Body of pancreas (tissue), 4 donors: ENCODE data around the gene MED27.

Source experiments
- CTCF ChIP-seq, 7 experiments: fragments of 450-650 bp in 4 of 7; fragments of 200-600 bp in 3 of 7; sonication (generic) in 3 of 7; IDR thresholded peaks; one replicate each; pipeline ENCODE4 v1.5.1; 2016 to 2019; ENCODE audit warnings: antibody characterized with exemption in 7 of 7
- POLR2A ChIP-seq, 3 donors: fragments of 450-650 bp; IDR thresholded peaks; one replicate each; pipeline ENCODE4 v1.6.1; 2016; ENCODE audit warnings: antibody characterized with exemption in 3 of 3, mild to moderate bottlenecking in 2 of 3

GRCh38 chr9:132023419-132024180 lies 56.1 kb downstream of the MED27 start:
- TF ChIP-seq CTCF (IDR thresholded peaks at IDR 0.05) (no peak), POLR2A (IDR thresholded peaks at IDR 0.05) (no peak)
